ENCODE results near the gene AIF1.
A peak's percentile ranks its signal among the peaks of the same experiment; 100 is the strongest.

Gene AIF1

GRCh38 chr6:31631209-31631608 is 16.2 kb downstream of the AIF1 start:
- no peak for TF ChIP-seq POLR2A (IDR thresholded peaks at IDR 0.05; ENCODE audit: low read depth, low read length)
- no peak for TF ChIP-seq SPI1 (IDR thresholded peaks at IDR 0.05; ENCODE audit: low read depth, low read length)
- no peak for TF ChIP-seq TAF1 (IDR thresholded peaks at IDR 0.05; ENCODE audit: low read depth, low read length)
- no peak for TF ChIP-seq POU2F2 (IDR thresholded peaks at IDR 0.05; ENCODE audit: low read depth, low read length)
- TF ChIP-seq POLR2AphosphoS5 (IDR thresholded peaks at IDR 0.05; ENCODE audit: low read depth, low read length), result no peak
- no peak for TF ChIP-seq PAX5 (IDR thresholded peaks at IDR 0.05; ENCODE audit: insufficient read depth, low read length, severe bottlenecking)
- FAIRE-seq (no peak), DNase-seq (ENCODE audit: insufficient read length, low spot score) (no peak)

- TF ChIP-seq POLR2AphosphoS5 (IDR thresholded peaks at IDR 0.05; ENCODE audit: low read depth, low read length), result 0 out of 2 replicates have a peak, but pooled peaks have one; percentile 17
- TF ChIP-seq POU2F2 (IDR thresholded peaks at IDR 0.05; ENCODE audit: low read depth, low read length), result no peak
- TF ChIP-seq SPI1 (IDR thresholded peaks at IDR 0.05; ENCODE audit: low read depth, low read length), result no peak
- 0 out of 2 replicates have a peak, but pooled peaks have one; percentile 11 for TF ChIP-seq POLR2A (IDR thresholded peaks at IDR 0.05; ENCODE audit: low read depth, low read length)
- FAIRE-seq, result no peak
- DNase-seq (ENCODE audit: insufficient read length, low spot score), result no peak
Measured at GRCh38 chr6:31631681-31632278, 16.7 kb downstream of the AIF1 start.

- TF ChIP-seq POLR2A (IDR thresholded peaks at IDR 0.05; ENCODE audit: low read depth, low read length), result peak; percentile 62
- TF ChIP-seq TAF1 (IDR thresholded peaks at IDR 0.05; ENCODE audit: low read depth, low read length), result no peak
- TF ChIP-seq POLR2AphosphoS5 (IDR thresholded peaks at IDR 0.05; ENCODE audit: low read depth, low read length), result peak; percentile 61; the same call in 1 of the 2 replicates
- FAIRE-seq (no peak), DNase-seq (ENCODE audit: insufficient read length, low spot score) (no peak)
Measured at GRCh38 chr6:31632279-31632946, 17.4 kb downstream of the AIF1 start.

- DNase-seq (ENCODE audit: insufficient read length, low spot score), result no peak
- no peak for TF ChIP-seq SPI1 (IDR thresholded peaks at IDR 0.05; ENCODE audit: low read depth, low read length)
- TF ChIP-seq POU2F2 (IDR thresholded peaks at IDR 0.05; ENCODE audit: low read depth, low read length), result no peak
- peak; percentile 35; the same call in 1 of the 2 replicates for TF ChIP-seq POLR2A (IDR thresholded peaks at IDR 0.05; ENCODE audit: low read depth, low read length)
- no peak for TF ChIP-seq TAF1 (IDR thresholded peaks at IDR 0.05; ENCODE audit: low read depth, low read length)
Measured at GRCh38 chr6:31633447-31633846, 18.4 kb downstream of the AIF1 start.

GRCh38 chr6:31634131-31634530 is 19.1 kb downstream of the AIF1 start:
- no peak for TF ChIP-seq TAF1 (IDR thresholded peaks at IDR 0.05; ENCODE audit: low read depth, low read length)
- no peak for TF ChIP-seq POU2F2 (IDR thresholded peaks at IDR 0.05; ENCODE audit: low read depth, low read length)
- no peak for TF ChIP-seq POLR2A (IDR thresholded peaks at IDR 0.05; ENCODE audit: low read depth, low read length)
- TF ChIP-seq PAX5 (IDR thresholded peaks at IDR 0.05; ENCODE audit: insufficient read depth, low read length, severe bottlenecking), result no peak
- no peak for TF ChIP-seq POLR2AphosphoS5 (IDR thresholded peaks at IDR 0.05; ENCODE audit: low read depth, low read length)
- TF ChIP-seq SPI1 (IDR thresholded peaks at IDR 0.05; ENCODE audit: low read depth, low read length), result no peak
- DNase-seq (ENCODE audit: insufficient read length, low spot score), result no peak
- FAIRE-seq, result no peak

More at GRCh38 chr6:31633447-31633846, 18.4 kb downstream of the AIF1 start:
- FAIRE-seq, result no peak

- no peak for FAIRE-seq
Measured at GRCh38 chr6:31634969-31635575, 20.0 kb downstream of the AIF1 start.

GRCh38 chr6:31636698-31637596 is 21.9 kb downstream of the AIF1 start:
- TF ChIP-seq TAF1 (IDR thresholded peaks at IDR 0.05; ENCODE audit: low read depth, low read length), result no peak
- no peak for TF ChIP-seq POLR2A (IDR thresholded peaks at IDR 0.05; ENCODE audit: low read depth, low read length)
- TF ChIP-seq PAX5 (IDR thresholded peaks at IDR 0.05; ENCODE audit: insufficient read depth, low read length, severe bottlenecking), result no peak
- no peak for TF ChIP-seq POU2F2 (IDR thresholded peaks at IDR 0.05; ENCODE audit: low read depth, low read length)
- no peak for TF ChIP-seq SPI1 (IDR thresholded peaks at IDR 0.05; ENCODE audit: low read depth, low read length)
- no peak for TF ChIP-seq POLR2AphosphoS5 (IDR thresholded peaks at IDR 0.05; ENCODE audit: low read depth, low read length)
- FAIRE-seq, result no peak
- no peak for DNase-seq (ENCODE audit: insufficient read length, low spot score)

More at GRCh38 chr6:31634969-31635575, 20.0 kb downstream of the AIF1 start:
- no peak for DNase-seq (ENCODE audit: insufficient read length, low spot score)
- TF ChIP-seq POLR2A (IDR thresholded peaks at IDR 0.05; ENCODE audit: low read depth, low read length) (no peak; the same call in 1 of the 2 replicates), SPI1 (IDR thresholded peaks at IDR 0.05; ENCODE audit: low read depth, low read length) (no peak), TAF1 (IDR thresholded peaks at IDR 0.05; ENCODE audit: low read depth, low read length) (no peak), PAX5 (IDR thresholded peaks at IDR 0.05; ENCODE audit: insufficient read depth, low read length, severe bottlenecking) (no peak)

GRCh38 chr6:31639043-31639442 is 24.0 kb downstream of the AIF1 start:
- TF ChIP-seq PAX5 (IDR thresholded peaks at IDR 0.05; ENCODE audit: insufficient read depth, low read length, severe bottlenecking) (no peak), POLR2AphosphoS5 (IDR thresholded peaks at IDR 0.05; ENCODE audit: low read depth, low read length) (peak; percentile 22; the same call in 1 of the 2 replicates), POU2F2 (IDR thresholded peaks at IDR 0.05; ENCODE audit: low read depth, low read length) (peak; percentile 25; the same call in 1 of the 2 replicates), SPI1 (IDR thresholded peaks at IDR 0.05; ENCODE audit: low read depth, low read length) (no peak), POLR2A (IDR thresholded peaks at IDR 0.05; ENCODE audit: low read depth, low read length) (no peak), TAF1 (IDR thresholded peaks at IDR 0.05; ENCODE audit: low read depth, low read length) (no peak)
- DNase-seq (ENCODE audit: insufficient read length, low spot score) (no peak), FAIRE-seq (no peak)

- no peak for FAIRE-seq
- no peak for DNase-seq (ENCODE audit: insufficient read length, low spot score)
- no peak for TF ChIP-seq SPI1 (IDR thresholded peaks at IDR 0.05; ENCODE audit: low read depth, low read length)
Measured at GRCh38 chr6:31639449-31639861, 24.4 kb downstream of the AIF1 start.
